Fibroblast of skin of right quadriceps (primary cell): Measurements from ENCODE around the gene APOBEC3B.
"Not testable (repeated sequence)": the region's sequence is repeated elsewhere in the genome, so short reads cannot be mapped to it uniquely, and the experiment has no call there.

Experiments
- DNase-seq: peaks from one replicate; pipeline ENCODE4 v3.0.0-alpha.2; 2013

APOBEC3B gene

DNA sequence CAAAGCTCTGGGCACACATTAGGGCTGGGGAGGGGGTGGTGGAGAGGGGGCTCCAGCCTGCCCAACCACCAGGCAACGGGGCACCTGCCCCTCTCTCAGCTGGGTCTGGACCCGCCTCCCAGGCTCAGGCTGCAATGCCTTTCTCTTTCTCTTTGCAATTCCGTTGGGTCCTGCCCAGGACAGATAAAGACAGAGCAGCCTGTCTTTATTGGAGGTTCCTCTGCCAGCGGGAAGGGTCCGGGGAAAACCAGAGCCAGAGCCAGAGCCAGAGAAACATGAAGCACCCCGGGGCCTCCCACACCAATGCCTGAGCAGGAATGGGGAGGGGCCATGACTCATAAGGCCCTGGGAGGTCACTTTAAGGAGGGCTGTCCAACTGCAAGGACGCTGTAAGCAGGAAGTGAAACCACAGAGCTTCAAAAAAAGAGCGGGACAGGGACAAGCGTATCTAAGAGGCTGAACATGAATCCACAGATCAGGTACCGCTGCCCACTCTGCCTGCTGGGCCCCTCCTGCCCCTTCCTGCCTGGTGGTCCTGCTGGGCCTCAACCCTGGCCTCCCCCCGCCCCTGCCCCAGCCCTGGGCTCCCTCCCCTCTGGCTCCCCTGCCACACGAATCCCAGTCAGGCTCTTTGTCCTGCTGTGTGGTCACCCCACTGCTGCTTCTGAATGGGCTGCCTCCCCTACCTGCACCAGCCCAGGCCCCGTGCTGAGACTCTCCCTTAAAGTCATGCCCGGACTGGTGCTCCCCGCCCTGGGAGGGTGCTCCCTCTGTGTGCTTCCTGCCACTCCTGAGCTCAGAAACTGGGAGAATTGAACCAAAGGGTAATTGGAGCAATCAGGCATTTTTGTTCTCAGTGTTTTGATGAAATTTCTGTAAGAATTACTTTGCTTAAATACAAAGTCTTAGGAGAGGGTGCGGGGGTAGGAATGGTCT, at the start of gene APOBEC3B:
APOBEC3B (plus strand) TSS at position 356 of the 936 bp plus-strand sequence; CDS start at position 463, 107 bp downstream.
- DNase-seq: peak; percentile 93

DNA sequence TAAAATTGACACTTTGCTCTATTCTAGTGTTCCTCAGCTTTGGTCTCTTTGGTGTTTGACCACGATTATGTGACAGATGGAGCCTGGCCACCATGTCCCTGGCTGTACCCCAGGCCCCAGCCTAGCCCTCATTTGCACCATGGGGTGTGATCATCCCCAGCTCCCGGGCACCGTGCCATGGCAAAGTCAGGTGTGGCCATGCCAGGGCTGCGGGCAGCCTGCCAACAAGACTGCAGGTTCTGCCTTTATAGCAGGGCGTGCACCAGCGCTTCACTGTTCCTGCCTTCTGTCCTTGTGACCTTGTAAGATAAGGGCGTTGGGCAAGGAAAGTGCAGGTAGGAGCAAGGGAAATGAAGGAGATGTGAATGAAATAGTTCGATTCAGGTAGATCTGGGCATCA, 47.1 kb upstream of the APOBEC3B start:
- no peak for DNase-seq

DNA sequence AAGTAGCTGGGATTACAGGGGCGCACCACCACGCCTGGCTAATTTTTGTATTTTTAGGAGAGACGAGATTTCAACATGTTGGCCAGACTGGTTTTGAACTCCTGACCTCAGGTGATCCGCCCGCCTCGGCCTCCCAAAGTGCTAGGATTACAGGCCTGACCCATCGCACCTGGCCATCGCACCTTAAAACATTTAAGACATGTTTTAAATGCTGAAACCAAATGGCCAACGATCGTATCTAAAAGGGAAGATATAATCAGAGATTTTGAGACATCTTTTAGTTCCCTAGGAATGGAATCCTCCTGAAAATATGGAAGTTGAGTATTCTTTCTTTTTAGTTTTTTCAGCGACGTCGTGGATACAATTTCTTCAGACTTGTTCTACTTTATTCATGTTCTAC, 46.5 kb upstream of the APOBEC3B start:
- DNase-seq: no peak

DNA sequence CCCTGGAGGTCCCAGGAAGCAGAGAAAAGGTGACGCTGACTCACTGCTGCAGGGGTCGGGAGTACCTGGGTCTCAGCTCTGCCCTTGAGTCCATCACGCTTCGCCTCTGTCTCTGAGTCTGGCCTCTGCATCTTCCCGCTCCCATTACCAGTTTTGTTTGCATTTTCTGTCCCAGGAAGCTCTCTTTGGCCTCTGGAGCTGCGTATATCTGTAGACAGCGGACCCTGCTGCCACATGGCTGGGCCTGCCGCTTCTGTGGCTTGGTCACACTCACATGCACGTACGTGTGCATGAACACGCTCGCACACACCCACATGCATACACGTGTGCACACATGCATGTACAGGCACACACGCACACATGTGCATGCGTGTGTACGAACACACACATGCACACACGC, 45.6 kb upstream of the APOBEC3B start:
- no peak for DNase-seq

DNA sequence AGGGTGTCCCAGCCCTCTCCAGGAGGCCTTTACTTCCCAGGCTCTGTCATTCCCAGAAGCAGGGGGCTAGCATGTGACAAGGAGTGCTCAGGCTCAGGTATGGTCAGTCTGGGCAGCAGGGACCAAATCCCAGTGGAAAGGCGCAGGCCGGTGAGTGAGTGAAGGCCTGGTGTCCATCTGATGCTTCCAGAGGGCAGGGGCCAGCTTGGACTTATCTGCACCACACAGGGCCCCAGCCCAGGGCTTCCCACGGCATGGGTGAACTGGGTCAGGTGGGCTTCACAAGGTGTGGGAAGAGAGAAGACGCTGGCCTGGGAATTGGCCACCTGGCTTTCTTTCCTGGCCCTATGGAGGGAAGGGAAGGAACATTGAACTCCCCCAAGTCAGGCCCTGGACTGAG, 45.1 kb upstream of the APOBEC3B start:
- no peak for DNase-seq

DNA sequence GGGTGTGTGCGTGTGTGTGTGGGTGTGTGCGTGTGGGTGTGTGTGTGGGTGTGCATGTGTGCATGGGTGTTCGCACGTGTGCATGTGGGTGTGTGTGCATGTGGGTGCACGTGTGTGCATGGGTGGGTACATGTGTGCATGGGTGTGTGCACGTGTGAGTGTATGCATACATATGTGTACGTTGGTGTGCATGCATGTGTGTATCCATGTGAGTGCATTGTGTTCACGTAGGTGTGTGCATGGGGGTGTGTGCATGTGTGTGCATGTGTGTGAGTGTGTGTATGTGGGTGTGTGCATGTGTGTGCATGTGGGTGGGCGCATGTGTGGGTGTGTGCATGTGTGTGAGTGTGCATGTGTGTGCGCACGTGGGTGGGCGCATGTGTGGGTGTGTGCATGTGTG, 44.6 kb upstream of the APOBEC3B start:
- DNase-seq: no peak

DNA sequence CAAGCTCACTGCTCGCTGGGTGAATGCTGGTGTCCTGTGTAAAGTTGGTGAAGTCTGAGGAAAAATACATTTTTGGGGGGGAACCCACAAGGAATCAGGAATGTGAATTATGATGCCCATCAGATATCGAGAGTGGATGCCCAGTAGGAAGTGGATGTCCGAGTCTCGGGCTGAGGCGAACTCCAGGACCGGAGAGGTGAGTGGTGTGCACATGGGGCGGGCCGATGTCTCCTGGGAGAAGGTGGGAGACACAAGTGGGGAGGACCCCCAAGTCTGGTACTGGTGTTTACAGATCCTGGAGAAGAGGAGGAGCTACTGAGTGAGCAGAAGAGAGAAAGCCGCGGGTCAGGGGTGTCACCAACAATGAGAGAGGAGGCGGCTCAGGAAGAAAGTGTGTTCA, 43.9 kb upstream of the APOBEC3B start:
- DNase-seq: no peak

DNA sequence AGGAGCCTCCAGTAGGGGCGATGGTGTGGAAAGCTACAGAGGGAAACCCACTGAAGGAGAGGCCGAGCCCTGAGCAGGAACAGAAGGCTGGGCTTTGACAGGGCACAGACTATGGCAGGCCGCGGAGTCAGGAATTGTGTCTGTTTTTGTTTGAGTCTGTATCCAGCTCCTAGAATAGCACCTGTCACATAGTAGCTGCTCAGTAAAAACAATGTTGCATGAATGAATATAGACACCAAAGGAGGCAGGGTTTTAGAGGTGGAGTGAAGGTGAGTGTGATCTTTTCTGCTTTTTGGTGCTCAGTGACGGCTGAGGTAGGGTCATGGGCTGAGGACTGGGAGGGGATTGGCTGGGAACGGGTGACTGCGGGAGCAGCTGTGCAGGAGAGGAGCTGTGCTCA, 43.2 kb upstream of the APOBEC3B start:
- no peak for DNase-seq

DNA sequence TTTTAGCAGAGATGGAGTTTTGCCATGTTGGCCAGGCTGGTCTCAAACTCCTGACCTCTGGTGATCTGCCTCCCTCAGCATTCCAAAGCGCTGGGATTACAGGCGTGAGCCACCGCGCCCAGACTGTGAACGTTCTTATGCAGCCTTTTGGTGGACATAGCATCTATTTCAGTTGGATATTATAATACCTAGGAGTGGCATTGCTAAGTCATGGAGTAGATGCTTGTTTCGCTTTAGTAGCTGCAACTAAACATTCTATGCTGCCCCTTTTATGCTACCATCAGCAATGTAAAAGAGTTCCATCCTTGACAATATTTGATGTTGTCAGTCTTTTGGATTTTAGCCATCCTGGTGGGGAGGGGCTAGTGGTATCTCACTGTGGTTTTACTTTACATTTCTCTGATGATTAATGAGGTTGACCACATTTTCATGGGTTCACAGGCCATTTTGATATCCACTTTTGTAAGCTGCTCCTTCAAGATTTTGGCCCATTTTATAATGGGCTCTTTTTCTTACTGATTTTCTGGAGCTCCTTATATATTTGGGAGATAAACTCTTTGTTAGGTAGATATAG, 41.2 kb upstream of the APOBEC3B start:
- no peak for DNase-seq

DNA sequence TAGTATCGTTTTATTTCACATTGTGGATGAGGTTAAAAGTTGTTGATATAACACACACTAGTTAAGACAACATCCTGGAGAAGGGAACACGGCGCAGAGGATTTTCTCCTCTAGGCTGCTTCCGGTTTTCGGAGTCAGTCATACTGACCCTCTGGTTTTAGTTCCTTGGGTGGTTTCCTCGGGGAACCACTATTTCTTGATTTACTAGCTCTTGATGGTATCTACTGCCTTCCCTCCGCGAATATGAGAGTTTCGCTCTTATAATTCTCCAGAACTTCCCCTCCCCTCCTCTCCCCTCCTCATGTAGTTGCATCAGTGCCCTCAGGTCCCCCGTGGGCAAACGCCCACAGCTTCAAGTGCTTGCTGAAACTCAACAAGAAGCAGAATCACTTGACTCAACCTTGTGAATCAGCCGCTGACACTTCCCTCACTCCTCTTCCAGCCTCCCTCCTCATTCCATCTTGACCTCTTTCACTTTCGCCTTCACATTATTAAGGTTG, 40.6 kb upstream of the APOBEC3B start:
- DNase-seq: no peak

DNA sequence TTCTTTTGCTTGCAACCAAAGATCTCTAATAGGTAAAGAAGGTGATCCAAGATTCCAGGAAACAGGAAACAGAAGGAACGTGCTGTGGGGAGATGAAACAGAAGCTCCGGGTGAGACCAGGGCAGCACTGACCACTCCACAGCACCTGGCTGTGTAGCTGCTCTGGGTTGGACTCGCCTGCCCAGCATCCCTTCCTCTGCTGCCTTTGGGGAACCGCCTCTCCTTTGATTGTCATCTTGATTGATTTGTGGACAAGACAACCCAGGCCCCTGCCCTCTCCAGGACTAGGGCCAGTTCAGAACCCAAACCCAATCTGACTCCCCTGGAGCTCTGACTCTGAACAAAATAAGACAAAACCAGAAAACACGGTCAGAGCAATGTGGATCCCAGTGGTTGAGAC, 39.4 kb upstream of the APOBEC3B start:
- DNase-seq: no peak

DNA sequence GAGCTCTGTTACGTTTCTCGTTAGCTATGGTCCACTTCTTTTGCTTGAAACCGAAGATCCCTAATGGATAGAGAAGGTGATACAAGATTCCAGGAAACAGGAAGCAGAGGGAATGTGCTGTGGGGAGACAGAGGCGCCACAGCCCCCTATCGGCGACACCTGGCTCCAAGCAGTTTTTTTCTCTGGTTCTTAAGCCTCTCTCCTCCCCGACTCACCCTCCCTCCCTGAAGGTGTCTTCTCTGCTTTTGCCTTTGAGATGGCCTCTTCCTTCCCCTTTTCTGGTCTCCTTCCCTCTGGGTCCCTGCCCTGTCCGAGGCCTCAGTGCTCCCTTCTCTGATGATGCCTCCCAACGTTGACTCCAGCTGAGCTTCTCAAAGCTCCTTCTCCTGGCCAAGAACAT, 38.9 kb upstream of the APOBEC3B start:
- no peak for DNase-seq

DNA sequence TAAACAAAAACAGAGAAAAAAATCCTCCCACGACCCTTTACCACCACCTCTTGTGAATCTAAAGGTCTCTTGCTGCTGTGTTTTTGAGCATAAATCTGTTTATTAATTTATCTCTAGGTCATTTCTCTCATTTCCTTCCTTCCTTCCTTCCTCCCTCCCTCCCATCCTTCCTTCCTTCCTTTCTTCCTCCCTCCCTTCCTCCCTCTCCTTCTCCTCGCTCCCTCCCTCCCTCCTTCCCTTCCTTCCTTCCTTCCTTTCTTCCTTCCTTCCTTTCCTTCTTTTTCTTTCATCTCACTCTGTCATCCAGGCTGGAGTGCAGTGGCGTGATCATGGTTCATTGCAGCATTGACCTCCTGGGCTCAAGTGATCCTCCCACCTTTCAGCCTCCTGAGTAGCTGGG, 38.3 kb upstream of the APOBEC3B start:
- DNase-seq: no peak

DNA sequence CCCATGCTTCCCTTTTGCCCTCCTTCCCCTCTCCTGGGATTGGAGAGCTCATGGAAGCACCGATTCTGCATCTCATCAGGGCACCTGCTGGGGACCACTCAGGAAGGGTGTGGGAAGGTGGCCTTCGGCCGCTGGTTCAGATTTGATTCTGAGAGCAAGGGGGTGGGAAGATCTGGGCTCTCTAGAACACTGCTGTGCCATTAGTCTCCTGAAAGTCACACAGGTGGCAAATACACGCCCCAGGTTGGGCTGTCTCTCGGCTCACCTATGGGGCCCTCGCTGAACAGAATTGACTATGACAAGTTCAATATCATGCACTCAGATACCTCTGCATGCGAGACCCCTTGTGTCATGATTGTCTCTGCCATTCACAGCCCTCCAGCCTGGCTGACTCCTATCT, 37.5 kb upstream of the APOBEC3B start:
- DNase-seq: no peak

DNA sequence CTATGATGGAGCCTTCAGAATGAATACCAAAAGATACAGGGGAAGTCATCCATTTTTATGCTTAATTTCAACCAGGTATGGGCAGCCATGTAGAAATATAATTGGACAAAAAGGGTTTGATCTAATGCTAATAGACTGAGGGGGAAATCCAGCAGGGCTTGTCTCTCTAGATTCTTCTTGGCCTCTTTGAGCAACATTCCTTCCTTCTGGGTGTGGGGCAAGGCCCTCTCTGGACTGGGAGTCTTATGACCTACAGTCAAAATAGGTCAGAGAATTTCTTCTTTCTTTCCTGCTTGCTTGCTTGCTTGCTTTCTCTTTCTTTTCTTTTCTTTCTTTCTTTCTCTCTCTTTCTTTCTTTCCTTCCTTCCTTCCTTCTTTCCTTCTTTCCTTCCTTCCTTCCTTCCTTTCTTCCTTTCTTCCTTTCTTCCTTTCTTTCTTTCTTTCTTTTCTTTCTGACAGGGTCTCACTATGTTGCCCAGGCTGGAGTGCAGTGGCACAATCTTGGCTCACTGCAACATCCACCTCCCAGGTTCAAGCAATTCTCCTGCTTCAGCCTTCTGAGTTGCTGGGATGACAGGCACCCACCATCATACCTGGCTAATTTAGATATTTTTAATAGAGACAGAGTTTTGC, 36.3 kb upstream of the APOBEC3B start:
- DNase-seq: not testable (repeated sequence)

DNA sequence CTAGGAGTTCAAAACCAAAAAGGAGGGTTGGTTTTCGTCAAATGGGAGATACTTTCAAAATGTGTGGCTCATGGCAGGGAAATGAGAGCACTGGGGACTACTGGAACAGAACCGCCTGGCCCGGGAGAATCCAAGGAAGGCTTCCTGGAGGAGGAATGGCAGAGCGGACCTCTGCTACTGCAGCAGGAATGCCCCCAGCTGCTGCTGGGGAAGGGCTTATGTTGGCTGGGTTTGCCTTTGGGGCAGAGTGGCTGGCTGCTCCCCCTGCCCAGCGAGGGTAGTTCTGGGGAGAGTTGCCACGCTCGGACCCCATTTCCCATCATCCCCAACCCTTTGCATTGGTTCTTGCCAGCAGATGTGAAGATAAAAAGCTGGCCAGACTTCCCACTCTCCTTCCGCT, 35.4 kb upstream of the APOBEC3B start:
- DNase-seq: no peak

DNA sequence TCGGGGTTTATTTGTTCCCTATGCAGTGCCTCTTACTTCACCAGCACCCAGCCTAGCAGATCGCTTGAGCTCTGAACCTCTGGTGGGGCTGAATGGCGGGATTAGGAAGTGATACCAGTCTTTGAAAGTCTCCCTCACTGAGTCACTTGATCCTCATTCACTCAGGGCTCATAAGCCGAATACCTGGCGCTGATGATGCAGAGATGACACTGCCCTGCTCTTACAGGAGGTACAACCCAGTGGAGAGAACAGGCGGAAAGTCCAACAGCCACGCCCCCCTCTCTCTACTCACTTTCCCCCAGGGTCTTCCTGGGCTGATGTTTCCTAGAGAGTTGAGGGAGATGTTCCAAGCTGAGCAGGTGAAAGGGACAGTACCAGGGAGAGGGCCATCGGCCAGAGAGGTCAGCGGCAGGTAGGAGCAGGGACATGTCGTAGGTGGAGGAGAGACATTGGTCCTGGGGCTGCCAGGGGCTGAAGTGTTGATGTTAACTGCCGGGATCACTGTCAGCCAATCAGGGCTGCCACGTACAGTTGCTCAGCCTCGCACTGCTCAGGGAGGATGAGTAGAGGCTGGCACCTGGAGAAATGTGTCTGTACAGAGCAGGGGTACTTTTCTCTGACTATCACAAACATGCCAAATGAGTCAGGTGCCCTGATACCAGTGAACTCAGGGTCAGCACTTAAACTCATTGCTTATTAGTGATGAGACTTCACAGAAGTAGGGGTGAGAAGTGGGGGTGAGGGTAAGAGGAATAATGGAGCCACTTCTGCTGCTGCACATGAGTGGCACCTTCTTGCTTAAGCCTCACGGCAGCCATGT, 34.6 kb upstream of the APOBEC3B start:
- no peak for DNase-seq

DNA sequence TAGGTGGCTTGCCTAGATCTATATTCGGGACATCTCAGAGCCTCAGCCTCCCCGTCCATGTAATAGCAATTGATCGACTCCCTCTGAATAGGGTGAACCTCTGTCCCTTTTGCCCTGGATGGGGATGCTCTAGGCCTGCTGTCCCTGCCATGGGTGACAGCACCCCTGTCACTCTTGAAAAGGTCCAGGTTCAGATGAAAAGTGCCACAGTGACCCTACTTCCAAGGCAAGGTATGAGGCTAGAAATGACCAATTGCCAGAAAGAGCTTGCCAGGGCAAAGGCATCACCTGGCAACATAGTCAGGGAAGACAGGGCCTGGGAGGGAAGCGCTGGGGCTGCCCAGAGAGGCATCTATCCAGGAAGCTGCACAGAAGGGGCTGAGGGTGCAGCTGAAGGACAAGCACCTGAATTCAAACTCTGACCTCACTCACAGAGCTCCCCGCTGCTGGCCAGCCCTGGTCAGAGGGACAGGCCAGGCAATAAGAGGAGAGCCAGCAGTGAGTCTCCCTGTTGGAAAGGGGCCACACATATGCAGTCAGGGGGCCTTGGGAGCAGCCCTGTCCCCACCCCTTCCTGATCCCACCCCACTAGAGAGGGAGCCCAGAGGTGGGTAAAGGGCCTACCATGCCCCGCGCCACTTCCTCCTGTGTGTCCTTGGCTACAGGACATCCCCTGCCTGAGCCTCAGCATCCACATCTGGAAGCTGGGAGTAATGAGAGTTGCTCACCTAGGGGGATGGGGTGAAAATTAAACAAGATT, 33.8 kb upstream of the APOBEC3B start:
- DNase-seq: no peak

DNA sequence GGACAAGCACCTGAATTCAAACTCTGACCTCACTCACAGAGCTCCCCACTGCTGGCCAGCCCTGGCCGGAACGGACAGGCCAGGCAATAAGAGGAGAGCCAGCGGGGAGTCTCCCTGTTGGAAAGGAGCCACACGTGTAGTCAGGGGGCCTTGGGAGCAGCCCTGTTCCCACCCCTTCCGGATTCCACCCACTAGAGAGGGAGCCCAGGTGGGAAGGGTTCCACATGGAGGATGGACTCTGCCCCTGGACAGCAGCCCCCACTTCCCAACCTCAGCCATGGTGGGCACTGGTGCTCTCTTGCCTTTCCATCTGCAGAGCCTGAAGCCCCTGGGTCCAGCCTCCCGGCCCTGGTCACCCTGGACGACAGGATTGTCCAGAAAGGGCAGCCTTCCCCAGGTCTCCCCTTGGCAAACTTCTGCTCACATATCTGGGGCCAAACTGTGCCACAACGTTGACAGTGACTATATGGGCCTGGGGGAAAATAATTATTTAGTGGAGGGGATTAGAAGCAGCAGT, 32.2 kb upstream of the APOBEC3B start:
- no peak for DNase-seq

DNA sequence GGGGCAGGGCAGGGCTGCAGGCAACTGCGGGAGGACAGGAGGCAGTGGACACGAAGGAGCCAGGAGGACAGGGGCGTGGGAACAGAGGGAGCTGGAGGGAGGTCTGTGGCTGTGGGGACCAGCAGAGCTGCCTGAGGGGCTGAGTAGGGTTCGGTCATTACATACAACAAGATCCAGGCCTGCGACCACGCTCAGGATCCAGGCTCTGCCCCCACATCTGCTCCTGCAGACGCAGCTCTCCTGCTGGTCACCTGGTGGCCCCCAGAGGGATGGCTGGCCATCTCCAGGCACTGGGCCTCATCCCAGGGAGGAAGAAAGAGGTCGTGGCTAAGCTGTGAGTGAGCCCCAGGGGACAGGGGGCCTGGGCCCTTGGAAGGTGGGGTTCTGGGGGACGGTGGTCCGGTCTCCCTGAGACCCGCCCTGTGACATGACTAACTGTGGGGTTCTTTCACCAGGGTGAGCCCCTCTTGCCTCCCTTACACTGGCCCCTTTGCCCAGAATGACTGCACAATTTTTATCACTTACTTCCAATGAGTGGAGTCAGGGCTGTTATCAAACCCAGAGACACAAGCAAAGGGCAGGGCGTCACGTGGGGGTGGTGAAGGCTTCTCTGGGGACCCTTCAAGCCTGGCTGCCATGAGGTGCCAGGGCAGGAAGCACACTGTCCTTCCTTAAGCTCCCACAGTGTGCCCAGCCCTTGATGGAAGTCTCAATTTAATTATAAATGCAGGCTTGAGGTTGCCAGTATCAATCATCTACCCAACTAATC, 31.4 kb upstream of the APOBEC3B start:
- no peak for DNase-seq

DNA sequence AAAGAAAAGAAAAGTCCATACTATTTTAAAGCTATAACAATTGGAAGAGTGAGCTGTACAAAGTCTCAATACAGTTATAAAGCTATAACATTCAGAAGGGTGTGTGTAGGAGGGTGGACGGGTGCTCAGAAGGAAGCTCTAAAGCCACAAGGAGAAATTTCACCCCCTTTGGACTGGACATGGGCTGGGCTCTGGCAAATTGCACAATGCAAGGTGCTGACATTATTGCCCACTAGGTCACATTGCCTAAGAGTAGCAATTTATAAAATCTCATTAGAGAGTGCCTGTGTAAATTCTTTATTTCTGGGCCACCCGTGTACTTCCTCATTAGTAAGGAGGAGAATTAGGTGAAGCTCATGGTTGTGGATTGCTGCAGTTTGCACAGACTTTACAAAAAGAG, 30.4 kb upstream of the APOBEC3B start:
- DNase-seq: no peak
